Activated gamma-delta T cell (primary cell): ENCODE results near the gene SAMD14.

Source experiments
- DNase-seq: peaks from one replicate; lab custom pipeline; 2025; lab: John Stamatoyannopoulos, UW

SAMD14 gene

DNA sequence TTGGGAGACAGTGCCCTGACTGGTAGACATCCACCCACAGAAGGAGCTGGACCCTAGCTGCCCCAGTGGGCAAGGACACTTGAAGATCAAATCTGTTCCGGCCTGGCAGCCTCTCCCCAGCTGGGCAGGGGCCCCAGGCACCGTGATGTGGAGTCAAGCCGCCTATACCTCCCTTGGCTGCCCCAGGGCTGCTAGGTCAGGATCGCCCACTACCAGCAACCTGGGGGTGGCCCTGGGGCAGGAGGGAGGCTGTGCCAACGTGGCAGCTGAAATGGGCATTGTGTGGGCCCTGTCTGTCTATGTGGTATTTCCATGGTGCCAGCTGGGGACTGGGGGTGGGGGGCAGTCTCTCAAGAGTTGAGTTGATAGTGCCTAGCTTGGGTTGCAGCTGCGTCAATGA, 33.9 kb downstream of the SAMD14 start:
- DNase-seq, result no peak

DNA sequence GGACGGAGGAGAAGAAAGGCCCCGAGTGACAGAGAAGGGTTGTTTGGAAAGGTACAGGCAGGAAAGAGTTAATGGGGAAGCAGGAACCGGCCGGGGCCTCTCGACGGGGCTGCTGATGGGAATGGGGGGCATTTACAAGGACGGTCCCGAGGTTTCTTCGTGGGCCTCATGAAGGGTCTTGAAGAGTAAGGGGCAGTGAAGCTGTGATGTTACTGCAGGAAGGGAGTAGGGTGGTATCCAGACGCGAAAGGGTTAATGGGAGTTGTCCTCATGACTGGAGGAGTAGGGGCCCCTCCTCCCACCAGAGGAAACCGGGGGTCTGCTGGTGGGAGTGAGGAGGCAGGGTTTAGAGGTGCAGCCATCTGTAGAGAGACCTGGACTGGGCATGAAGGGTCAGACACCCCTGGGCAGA, 34.3 kb downstream of the SAMD14 start:
- DNase-seq, result no peak

DNA sequence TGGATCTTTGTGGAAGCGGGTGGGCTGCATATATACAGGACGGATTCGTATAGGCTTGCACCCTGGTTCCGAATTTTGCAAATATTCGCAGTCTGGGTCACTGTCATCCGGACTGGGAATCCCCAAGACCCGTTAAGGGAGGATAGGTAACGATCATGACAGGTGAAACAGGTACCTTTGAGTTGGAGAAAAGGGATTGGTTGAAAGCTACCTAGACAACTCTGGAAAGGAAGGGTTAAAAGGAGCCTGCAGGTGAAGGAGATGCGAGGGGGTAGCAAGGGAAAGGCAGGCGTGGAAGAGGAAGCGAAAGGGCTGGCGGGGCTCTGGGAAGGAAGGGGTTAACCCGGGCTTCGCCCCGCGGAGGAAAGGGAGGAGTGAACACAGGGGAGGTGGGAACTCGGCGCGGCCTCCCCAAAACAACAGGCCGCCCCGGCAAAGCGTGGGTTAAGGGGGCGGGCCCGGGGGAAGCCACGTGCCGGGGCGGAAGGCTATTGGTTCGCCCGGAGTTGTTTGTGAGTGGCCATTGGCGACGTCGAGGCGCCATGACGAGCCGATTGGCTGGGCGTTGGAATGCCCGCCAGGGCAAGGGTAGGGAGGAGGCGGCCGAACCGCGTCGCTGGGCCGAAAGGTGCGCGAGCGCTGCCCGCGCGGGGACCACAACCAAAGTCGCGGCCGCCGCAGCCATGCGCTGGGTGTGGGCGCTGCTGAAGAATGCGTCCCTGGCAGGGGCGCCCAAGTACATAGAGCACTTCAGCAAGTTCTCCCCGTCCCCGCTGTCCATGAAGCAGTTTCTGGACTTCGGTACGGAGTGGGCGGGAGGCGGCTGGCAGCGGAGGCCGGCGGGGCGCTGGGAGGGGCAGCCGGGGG, 35.0 kb downstream of the SAMD14 start, which contains the start of gene PDK2:
TSS of gene PDK2 (plus strand) at position 599 of the 867 bp plus-strand sequence. CDS start at position 684, 85 bp downstream.
- peak; percentile 92 for DNase-seq

DNA sequence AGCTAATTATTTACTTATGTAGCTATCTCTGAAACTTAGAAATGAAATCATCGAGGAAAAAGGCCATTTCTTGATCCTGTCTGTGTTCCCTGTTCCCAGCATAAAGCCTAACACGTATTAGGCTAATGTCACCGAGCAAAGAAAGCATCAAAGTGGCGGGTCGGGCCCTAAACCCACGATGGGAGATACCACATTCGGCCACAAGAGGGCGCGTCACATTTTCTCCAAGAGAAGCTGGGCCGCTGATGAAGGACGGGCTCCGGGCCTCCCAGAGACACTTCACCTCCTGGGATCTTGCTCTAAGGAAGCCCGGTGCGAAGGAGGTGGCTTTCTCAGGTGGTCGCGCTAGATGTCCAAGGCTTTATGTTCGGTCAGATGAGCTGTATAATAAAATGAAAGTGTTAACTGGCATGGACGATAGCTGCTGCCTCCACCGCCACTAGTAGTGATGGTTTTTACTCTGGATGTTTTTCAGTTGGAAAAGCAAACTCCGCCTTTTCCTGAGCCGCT, 35.7 kb downstream of the SAMD14 start:
- DNase-seq, result no peak

DNA sequence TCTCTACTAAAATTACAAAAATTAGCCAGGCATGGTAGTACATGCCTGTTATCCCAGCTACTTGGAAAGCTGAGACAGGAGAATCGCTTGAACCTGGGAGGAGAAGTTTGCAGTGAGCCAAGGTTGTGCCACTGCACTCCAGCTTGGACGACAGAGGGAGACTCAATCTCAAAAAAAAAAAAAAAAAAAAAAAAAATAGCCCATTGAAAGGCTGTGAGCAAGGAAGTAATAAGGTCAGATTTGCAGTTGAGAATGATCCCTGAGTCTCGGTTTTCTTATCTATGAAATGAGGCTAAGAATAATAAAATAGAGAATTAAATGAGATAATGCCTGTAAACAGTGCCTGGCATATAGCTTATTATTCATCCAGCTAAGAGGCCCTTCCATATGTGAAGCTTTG, 36.2 kb downstream of the SAMD14 start:
- no peak for DNase-seq

DNA sequence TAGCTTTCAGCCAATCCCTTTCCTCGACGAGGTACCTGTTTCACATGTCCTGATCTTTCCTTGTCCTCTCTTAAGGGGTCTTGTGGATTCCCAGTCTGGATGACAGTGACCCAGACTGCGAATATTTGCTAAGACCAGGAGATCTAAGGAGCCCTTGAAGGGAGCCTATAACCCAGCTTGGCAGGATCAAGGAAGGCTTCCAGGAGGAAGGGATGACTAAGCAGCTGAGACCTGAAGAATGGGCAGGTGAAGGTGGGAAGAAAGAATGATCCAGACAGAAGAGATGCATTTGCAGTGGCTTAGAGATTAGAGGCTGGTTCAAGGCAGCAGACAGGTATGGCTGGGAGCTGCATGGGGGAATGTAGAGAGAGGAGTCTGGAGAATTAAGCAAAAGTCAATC, 36.7 kb downstream of the SAMD14 start:
- DNase-seq, result no peak

DNA sequence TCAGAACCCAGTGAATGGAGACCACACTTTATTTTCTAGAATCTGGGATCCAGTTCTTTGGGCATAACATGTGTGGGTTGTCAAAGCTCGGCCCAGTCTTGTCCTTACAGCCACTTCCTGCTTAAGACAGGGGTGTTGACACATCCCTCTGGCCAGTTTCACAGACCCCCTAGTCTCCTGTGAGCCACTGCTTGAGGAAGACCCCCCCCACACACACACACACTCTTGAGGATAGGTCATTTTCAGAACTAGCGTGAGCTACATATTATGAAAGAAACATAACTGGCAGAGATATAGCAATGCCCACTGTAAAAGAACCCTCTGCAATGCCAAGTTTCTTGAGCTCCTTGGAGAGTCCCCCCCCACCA, 38.1 kb downstream of the SAMD14 start:
- DNase-seq, result no peak

DNA sequence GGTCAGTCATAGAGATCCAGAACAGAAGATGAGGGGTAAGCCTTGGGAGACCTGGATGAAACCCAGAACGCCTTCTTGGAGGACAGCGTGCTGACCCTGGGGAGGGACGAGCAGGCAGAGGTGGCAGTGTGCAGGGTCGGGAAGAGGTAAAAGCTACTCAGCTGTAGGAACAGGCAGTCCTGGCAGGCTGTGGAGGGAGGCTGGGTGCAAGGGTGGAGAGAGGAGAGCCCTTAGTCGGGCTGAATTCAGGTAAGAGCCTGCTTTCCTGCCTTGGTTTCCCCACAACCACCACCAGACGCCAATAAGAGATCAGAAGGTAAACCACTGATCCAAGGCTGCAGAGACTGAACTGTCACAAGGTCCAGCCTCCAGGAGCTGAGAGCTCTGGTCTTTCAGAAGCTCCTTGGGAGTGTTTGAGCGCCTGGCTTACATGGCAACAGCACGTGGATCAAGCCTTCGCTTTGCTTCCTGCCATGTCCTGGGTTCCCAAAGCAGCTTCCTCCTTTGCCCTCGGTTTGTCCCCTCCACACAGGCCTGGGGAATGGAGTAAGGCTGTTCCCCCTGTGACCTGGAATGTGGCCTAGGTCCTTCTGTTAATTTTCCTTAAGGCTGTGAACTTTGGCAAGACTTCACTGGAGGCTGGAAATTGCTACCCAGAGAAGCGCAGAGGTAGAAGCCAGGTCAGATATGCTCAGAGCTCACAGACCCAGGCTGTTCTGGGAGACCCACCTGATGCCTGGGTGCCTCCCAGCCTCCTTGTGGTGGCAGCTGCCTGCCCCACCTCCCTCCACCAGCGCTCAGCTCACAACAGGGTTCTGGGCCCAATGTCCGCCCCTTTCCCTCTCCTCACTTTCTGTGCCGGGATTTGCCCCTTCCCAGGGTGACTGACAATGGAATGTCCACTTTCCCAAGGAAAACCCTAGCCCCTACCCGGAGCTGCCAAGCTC, 38.7 kb downstream of the SAMD14 start:
- no peak for DNase-seq

DNA sequence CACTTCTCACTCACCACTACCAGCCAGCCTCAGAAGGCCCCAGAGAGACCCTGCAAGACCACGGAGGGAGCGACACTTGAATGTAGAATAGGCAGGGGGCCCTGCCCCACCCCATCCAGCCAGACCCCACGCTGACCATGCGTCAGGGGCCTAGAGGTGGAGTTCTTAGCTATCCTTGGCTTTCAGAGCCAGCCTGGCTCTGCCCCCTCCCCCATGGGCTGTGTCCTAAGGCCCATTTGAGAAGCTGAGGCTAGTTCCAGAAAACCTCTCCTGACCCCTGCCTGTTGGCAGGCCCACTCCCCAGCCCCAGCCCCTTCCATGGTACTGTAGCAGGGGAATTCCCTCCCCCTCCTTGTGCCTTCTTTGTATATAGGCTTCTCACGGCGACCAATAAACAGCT, 39.9 kb downstream of the SAMD14 start:
- no peak for DNase-seq

DNA sequence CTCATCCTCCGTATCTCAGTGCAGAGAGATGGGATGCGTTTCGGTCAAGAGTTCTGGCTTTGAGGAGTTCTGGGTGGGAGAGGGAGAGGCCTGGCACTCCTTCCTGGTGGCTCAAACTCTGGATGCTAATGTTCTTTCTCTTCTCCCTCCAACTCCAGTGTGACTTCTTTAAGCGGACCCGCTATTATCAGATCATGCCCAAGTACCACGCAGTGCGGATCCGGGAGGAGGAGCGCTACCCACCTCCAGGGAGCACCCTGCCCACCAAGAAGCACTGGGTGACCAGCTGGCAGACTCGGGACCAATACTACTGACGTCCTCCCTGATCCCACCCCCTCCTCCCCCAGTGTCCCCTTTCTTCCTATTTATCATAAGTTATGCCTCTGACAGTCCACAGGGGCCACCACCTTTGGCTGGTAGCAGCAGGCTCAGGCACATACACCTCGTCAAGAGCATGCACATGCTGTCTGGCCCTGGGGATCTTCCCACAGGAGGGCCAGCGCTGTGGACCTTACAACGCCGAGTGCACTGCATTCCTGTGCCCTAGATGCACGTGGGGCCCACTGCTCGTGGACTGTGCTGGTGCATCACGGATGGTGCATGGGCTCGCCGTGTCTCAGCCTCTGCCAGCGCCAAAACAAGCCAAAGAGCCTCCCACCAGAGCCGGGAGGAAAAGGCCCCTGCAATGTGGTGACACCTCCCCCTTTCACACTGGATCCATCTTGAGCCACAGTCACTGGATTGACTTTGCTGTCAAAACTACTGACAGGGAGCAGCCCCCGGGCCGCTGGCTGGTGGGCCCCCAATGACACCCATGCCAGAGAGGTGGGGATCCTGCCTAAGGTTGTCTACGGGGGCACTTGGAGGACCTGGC, 40.8 kb downstream of the SAMD14 start:
- DNase-seq, result no peak

DNA sequence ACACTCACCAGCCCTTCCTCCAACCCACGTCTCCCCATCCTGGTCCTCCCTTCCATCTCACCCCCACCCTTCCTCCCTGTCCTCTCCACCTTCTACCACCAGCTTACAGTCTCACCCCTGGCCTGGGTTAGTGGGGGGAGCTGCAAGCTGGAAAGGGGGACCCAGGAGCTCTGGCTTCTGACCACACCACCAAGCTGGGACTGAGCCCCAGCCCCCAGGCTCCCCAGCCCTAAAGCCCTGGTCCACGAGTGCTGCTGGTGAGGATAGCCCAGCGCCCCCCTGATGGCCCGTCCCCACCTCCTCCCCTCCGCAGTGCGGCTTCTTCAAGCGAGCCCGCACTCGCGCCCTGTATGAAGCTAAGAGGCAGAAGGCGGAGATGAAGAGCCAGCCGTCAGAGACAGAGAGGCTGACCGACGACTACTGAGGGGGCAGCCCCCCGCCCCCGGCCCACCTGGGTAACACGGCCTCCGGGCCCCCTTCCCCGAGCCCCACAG, 42.0 kb downstream of the SAMD14 start:
- no peak for DNase-seq

DNA sequence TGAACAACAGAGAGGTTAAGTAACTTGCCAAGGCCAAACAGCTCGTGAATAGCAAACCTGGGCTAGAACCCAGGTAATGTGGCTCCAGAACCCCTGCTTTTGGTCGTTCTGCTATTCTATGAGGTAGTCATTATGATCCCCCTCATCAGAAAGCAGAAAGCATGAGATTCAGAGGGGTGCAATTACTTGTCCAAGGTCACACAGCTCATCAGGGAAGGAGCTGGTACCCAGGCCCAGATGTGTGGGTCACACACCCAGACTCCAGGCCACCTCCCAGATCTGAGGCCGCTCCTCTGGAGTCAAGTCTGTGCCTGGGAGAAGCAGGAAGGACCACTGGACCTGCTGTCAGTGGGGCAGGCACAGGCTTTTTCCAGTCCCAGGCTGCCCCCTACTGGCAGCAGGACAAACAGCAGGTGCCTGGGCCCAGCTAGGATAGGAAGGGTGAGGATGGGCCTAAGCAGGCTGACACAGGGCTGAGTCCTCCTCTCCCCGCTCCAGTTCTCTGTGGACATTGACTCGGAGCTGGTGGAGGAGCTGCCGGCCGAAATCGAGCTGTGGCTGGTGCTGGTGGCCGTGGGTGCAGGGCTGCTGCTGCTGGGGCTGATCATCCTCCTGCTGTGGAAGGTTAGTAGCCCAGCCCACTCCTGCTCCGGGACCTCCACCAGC, 42.6 kb downstream of the SAMD14 start:
- DNase-seq, result no peak

DNA sequence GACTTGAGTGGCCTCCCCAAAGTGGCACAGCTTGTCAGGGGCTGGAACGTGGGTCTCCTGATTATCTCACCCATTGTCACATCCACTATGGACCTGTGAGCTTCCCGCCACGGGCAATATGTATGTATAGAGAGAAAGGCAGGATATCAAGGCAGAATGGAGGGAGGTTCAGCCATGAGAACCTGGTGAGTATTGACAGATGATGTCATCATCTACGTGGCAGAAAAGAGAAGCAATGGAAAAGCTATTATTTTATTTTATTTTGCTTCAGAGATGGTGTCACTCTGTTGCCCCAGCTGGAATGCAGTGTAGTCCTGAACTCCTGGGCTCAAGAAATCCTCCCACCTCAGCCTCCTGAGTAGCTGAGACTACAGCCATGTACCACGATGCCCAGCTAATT, 48.2 kb downstream of the SAMD14 start:
- DNase-seq, result no peak

DNA sequence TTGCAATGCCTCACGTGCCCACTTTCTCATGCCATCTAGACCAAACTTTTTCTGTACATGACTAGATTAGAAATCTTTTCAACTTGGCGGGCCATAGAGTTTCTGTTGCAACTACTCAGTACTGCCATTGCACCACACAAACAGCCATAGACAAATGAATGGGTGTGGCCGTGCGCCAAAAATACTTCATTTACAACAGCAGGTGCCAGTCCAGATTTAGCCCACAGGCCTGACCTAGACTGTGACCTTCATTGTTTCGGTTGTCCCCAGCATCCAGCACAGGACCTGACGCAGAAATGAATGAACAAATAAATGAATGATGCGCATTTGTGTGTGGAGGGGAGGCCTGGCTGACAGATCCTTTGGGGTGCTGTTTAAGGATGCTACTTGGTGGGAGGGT, 49.1 kb downstream of the SAMD14 start:
- no peak for DNase-seq

DNA sequence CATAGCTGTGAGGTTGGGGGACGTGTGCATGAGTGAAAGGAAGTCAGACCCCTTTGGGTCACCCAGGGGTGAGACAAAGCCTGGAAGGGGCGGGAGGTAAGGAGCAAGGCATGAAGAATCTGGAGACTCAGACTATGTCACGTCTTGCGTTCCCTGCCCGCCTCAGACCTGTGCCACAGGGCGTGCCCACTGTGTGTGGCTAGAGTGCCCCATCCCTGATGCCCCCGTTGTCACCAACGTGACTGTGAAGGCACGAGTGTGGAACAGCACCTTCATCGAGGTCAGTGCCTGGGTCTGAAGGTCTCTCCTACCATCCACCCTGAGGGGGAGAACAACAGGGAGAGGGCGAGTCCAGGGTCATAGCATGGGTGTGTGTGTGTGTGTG, 49.9 kb downstream of the SAMD14 start:
- DNase-seq, result no peak

DNA sequence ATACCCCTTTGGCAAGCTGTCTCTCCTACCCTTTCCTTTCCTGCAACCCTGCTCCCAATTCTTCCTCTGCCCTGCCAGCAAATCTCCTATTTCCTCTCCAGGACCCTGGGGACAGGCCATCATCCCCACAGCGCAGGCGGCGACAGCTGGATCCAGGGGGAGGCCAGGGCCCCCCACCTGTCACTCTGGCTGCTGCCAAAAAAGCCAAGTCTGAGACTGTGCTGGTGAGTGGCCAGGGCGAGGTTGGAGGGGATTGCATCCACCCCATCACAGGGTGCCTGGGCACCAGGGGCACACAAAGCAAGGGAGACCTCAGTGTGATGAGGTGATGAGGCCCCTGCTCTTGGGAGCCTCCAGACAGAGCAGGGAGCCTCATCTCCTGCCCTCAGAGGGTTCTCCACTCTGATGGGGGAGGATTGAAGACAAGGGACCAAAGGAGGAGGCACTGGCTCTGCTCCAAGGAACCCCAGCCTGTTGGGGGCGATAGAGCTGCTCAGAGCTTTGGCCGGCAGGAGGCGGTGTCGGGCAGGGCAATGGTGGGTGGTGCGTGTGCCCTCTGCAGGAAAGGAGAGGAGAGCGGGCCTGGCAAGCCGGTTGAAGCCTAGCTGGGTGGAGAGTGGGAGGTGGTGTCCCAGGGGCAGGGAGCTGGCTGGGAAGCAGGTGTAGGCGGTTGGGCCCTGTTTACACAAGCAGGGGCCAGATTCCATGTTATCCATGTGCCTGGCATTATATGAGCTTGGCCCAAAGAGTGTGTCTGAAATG, 50.4 kb downstream of the SAMD14 start:
- no peak for DNase-seq

DNA sequence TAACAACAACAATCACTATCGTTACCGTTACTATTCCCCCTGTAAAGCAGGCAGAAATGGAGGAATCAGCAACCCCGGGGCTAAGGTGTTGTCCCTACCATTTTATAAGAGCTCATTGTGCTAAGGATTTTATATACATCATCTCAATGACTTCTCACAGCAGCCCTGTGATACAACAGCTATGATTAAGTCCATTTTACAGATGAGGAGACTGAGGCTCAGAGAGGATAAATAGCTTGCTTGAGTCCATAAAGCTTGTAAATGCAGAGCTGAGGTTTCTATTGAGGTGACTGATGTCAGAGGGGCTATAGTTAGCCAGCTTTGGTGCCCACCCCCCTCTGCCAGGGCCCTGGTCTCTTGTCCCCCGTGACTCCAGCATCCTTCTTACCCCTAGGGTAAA, 51.5 kb downstream of the SAMD14 start:
- DNase-seq, result no peak

DNA sequence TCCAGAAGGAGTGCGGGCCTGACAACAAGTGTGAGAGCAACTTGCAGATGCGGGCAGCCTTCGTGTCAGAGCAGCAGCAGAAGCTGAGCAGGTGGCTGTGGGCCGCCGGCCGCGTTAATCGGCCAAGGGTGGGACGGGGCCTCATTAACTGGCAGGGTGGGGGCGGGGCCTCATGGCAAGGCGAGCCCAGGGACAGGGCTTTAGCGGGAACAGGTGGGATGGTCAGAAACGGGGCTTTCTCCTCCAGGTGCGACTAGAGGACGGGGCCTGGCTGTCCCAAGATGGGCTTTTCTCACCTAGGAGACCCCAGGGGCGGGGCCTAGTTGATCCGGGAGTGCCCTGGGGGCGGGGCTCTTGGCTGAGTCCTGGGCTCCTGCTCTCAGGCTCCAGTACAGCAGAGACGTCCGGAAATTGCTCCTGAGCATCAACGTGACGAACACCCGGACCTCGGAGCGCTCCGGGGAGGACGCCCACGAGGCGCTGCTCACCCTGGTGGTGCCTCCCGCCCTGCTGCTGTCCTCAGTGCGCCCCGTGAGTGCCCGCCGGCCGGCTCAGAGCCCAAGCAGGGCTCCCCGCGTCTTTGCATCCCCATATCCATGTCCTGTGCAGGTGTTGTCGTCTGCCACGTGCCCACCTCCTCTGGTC, 53.2 kb downstream of the SAMD14 start:
- no peak for DNase-seq

DNA sequence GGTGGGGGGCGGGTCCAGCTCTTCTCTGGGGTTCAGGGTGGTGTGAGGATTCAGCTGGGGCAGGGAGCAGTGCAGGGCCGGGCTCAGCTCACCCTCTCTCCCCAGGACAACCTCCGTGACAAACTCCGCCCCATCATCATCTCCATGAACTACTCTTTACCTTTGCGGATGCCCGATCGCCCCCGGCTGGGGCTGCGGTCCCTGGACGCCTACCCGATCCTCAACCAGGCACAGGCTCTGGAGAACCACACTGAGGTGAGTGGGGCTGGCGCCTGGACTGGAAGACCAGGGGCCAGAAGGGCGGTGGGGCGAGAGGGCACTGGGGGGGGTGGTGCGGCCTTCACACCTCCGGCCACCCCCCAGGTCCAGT, 53.8 kb downstream of the SAMD14 start:
- no peak for DNase-seq
